GM21723 (cell line): Measurements from ENCODE around the gene KCNC1.
A peak's percentile ranks its signal among the peaks of the same experiment; 100 is the strongest.

Experiments used
- ATAC-seq: cut with Tn5 transposase; IDR thresholded peaks from one replicate; pipeline ENCODE4 v1.9.1; 2021; ENCODE audit warnings: mild to moderate bottlenecking, moderate library complexity; ENCODE audit not compliant: unreplicated experiment

The KCNC1 gene

DNA sequence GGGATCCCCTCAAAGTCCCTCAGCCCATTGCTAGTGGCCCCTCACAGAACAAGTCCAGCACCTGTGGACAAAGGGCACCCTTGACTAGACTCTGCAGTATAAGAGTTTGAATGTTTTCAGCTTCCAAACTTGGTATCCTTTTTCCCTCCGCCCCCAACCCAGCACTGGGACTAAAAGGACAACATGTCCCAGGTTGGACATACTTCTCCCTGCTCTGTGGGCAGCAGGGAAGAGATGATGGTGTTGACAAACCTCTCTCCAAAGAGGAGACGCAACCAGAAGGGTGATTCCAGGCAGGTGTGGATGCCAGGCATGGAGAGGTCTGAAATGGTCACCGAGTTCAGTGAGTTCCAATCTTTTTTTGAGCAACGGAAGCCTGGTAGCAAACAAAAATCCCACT is 19.7 kb upstream of the KCNC1 start:
- ATAC-seq = no peak

DNA sequence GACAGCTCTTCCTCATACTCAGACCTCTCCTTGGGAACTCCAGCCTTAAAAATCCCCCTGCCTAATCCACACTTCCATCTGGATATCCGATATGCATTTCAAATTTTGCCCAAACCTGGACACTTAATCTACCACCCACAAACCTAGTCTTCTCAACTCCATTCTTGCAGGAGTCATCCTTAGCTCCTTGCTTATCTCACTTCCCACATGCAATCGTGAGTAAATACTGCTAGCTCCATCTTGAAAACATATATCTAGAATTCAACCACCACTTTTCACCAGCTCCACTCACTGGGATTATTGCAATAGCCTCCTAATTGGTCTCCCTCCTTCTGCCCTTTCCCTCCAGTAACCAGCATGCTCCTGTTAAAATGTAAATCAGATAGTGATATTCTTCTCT is 17.8 kb upstream of the KCNC1 start:
- ATAC-seq = no peak

DNA sequence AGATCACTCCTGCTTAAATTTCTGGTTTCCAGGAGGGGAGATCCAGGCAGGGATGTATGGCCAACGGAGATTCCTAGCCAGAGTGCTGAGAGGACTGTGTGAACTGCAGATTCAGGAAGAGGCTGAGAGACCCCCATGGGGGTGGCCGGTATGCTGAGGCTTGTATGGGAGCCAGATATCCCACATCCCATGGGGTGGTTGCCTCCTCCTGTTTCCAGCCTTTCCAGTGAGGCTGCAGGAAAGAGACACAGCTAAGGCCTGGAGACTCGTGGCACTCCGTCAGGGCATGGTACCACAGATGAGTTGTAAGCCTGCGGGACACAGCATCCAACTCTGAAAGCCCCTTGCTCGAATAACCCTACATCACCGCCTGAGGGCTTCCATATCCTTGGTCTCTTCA is 16.6 kb upstream of the KCNC1 start:
- no peak for ATAC-seq

DNA sequence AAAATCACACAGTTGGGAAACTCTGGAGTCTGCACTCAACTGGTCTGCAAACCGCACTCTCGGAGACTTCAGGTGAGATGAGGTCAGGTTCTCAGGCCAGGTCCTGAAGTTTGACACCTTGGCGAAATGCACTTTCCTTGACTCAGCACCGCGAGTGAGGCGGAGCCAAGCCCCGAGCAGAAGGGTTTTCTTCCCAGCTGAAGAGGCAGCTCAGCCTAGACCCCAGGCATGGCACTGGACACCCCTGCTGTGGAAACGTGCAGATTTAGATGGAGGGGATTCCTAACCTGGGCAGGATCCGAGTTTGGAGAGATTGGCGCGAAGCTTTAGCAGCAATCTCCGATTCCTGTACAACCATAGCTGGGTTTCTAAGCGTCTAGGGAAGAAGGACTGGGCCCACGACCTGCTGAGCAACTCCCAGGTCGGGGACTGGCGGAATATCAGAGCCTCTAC is 16.0 kb upstream of the KCNC1 start:
- ATAC-seq = no peak

DNA sequence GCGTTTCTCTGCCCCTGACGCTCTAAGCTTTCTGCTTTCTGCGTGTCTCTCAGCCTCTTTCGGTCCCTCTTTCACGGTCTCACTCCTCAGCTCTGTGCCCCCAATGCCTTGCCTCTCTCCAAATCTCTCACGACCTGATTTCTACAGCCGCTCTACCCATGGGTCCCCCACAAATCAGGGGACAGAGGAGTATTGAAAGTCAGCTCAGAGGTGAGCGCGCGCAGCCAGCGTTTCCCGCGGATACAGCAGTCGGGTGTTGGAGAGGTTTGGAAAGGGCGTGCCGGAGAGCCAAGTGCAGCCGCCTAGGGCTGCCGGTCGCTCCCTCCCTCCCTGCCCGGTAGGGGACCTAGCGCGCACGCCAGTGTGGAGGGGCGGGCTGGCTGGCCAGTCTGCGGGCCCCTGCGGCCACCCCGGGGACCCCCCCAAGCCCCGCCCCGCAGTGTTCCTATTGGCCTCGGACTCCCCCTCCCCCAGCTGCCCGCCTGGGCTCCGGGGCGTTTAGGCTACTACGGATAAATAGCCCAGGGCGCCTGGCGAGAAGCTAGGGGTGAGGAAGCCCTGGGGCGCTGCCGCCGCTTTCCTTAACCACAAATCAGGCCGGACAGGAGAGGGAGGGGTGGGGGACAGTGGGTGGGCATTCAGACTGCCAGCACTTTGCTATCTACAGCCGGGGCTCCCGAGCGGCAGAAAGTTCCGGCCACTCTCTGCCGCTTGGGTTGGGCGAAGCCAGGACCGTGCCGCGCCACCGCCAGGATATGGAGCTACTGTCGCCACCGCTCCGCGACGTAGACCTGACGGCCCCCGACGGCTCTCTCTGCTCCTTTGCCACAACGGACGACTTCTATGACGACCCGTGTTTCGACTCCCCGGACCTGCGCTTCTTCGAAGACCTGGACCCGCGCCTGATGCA is 15.3 kb upstream of the KCNC1 start, which contains the start of gene MYOD1:
MYOD1 (plus strand) TSS at position 544 of the 910 bp plus-strand sequence; CDS start at position 756, 212 bp downstream.
- no peak for ATAC-seq

DNA sequence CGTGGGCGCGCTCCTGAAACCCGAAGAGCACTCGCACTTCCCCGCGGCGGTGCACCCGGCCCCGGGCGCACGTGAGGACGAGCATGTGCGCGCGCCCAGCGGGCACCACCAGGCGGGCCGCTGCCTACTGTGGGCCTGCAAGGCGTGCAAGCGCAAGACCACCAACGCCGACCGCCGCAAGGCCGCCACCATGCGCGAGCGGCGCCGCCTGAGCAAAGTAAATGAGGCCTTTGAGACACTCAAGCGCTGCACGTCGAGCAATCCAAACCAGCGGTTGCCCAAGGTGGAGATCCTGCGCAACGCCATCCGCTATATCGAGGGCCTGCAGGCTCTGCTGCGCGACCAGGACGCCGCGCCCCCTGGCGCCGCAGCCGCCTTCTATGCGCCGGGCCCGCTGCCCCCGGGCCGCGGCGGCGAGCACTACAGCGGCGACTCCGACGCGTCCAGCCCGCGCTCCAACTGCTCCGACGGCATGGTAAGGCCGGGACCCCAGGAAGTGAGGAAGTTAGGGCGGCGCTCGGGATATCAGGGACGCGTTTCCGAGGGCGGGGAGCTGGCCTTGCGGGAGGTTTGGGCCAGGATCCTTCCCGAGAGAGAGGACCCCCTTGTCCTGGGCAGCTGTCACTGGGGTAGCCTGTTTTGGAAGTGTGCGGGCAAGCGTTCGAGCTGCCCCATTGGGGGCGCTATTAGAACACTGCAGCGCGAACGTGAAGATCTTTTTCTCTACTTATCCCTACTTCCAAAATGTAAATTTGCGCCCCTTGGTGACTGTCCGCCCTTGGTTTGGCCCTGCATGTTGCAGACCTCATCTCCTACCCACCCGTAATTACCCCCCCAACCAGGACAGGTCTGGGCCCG is 14.4 kb upstream of the KCNC1 start:
- no peak for ATAC-seq

DNA sequence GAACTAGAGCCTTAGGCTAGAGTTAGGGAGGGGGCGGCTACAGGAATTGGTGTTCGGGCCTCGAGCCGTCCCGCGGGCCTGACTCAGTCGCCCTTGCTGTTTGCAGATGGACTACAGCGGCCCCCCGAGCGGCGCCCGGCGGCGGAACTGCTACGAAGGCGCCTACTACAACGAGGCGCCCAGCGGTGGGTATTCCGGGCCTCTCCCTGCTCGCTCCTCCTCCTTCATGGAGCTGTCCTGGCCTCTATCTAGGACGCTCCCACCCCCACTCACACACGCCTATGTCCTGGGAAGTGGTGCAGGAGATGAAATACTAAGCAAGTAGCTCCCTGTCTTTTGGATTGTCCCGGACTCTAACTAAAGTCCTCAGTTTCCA is 13.8 kb upstream of the KCNC1 start:
- no peak for ATAC-seq

DNA sequence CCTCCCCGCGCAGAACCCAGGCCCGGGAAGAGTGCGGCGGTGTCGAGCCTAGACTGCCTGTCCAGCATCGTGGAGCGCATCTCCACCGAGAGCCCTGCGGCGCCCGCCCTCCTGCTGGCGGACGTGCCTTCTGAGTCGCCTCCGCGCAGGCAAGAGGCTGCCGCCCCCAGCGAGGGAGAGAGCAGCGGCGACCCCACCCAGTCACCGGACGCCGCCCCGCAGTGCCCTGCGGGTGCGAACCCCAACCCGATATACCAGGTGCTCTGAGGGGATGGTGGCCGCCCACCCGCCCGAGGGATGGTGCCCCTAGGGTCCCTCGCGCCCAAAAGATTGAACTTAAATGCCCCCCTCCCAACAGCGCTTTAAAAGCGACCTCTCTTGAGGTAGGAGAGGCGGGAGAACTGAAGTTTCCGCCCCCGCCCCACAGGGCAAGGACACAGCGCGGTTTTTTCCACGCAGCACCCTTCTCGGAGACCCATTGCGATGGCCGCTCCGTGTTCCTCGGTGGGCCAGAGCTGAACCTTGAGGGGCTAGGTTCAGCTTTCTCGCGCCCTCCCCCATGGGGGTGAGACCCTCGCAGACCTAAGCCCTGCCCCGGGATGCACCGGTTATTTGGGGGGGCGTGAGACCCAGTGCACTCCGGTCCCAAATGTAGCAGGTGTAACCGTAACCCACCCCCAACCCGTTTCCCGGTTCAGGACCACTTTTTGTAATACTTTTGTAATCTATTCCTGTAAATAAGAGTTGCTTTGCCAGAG is 13.2 kb upstream of the KCNC1 start:
- no peak for ATAC-seq

DNA sequence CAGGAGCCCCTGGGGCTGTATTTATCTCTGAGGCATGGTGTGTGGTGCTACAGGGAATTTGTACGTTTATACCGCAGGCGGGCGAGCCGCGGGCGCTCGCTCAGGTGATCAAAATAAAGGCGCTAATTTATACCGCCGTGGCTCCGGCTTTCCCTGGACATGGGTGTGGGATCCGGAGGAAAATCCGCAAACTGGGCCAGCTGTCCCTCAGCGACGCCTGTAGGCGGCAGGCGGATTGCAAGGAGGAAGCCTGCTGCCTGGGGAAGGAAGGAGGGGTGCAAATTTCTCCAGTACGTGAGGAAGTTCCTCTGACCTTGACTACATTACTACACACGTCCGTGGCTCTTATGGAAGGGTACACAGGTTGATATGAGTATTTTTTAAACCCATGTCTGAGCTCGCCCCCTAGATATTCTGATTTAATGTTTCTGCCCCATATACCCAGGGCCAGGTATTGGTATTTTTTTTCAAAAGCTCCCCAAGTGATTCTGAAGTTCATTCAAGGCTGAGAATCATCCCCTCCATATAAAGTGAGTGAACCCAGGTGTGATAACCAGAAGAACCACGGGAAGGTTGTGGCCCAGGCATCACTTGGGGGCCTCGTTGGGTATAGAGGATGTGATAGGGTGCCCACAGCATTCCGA is 12.5 kb upstream of the KCNC1 start:
- no peak for ATAC-seq

DNA sequence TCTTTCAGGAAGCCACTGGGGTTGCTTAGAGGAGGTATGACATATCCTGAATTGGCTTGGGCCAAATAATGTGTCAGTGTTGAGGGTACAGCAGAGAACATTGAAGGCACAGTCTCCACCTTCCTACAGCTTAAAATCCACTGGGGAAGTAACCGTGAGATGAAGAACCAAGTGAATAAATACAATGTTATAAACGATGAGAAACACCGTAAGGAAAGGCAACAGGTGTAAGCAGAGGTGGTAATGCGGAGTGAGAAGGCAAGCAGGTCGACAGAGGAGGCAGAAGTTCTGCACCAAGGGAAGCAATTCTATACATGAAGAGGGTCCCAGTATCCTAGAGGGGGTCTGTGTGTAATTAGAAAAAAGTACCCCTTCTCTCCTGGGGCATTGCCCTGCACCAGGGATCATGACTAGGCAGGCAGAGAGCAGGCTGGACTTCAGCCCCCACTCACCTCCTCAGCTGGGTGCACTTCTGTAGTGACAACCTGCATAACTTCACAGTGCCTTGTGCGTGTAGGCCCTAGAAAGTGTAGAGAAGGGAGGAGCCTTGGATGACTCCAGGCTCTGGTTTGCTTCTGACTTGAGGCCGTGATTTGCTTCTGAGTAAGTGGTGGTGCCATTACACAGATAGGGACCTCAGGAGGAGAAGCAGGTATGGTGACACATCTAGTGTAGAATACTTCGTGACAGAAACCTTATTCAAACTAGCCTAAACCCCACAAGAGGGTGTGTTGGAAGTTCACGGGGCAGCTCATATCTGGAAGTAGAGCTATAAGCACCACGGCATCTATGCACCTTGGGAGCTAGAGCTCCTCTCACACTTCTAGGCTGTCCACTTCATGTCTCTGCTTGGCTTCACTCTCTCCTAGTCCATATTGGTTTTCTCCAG is 10.3 kb upstream of the KCNC1 start:
- ATAC-seq = no peak

DNA sequence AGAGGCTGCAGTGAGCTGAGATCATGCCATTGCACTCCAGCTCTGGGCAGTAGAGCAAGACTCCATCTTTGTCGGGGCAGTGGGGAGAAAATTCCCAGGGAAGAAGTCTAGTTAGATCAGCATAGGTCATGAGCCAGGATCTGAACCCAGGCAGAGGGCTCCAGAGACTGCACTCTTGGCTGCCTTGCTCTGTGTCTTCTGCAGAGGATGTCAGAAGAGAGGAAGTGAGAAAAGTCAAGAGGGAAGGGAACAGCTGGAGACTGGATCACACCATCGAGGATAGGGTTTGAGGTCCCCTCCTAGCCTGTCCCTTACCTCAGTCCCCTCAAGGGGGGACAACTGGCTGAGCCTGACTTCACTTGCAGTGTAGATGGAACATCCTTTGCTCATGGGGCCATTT is 9.4 kb upstream of the KCNC1 start:
- no peak for ATAC-seq

DNA sequence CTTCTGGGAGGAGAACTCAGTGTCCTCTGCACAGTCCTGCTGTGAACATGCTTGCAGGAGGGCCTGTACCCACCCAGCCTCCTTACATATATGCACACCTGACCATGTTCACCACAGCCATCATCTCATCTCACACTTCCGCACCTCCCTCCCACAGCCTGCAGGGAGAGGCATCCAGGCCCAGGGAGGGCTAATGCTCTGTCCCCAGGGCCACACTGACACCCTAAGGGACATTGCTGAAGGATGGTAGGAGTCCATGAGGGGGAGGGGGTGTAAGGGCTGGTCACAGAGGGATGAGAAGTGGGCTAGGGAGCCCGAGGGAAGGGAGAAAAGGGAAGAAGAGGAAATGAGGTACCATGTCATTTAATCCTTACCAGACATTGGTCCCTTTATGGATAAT is 4.4 kb upstream of the KCNC1 start:
- ATAC-seq = no peak

DNA sequence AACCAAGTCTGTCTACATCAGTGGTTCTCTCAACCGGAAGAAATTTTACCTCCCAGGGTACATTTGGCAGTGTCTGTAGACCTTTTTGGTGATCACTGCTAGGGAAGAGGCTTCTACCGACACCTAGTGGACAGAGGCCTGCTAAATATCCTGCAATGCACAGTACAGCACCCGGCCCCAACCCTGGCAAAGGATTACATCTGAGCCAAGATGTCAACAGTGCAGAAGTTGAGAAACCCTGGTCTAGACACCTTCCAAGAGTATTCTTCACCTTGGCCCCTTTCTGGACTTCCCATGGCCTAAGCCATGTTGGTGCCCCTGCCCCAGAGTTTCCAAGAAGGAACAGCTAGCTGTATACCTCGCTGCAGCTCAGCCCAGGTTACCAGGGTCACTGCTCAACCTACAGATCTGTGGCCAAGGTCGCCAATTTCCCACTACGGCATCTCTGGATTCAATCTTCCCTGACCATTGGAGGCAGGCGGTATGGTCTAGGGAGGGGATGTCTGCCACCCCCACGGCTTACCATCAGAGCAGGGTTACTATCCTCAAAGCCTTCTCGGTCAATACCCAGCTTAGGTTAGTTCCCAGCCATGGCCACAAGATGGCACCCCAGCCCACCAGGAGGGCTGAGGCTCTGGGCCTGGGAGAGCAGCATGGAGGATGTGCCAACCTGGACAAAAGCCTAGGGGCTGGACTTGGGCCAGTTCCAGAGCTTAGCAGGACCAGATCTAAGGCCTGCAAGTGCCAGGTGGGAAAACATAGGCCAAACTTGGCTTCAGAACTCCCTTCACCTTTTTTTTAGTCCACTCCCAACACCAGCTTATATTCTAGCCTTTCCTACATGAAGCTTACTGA is 3.7 kb upstream of the KCNC1 start:
- peak; percentile 84 for ATAC-seq

DNA sequence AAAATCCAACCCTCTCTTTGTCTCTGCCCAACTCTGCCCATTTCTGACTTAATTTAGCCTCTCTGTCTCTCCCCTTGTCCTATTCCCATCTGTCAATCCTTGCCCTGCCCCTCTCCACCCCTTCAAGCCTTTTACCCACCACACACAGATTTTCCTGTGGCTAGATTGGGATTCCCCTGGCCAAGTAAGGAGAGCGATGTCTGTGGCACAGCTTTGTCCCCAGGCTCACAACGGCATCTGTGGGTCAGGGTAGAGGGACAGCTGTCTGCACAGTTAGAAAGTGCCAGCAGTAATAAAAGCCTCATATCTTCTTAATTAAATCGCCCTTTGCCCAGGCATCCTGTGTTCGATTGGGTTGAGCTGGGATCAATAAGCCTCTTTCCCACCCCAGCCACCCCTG is 1.3 kb upstream of the KCNC1 start:
- no peak for ATAC-seq

DNA sequence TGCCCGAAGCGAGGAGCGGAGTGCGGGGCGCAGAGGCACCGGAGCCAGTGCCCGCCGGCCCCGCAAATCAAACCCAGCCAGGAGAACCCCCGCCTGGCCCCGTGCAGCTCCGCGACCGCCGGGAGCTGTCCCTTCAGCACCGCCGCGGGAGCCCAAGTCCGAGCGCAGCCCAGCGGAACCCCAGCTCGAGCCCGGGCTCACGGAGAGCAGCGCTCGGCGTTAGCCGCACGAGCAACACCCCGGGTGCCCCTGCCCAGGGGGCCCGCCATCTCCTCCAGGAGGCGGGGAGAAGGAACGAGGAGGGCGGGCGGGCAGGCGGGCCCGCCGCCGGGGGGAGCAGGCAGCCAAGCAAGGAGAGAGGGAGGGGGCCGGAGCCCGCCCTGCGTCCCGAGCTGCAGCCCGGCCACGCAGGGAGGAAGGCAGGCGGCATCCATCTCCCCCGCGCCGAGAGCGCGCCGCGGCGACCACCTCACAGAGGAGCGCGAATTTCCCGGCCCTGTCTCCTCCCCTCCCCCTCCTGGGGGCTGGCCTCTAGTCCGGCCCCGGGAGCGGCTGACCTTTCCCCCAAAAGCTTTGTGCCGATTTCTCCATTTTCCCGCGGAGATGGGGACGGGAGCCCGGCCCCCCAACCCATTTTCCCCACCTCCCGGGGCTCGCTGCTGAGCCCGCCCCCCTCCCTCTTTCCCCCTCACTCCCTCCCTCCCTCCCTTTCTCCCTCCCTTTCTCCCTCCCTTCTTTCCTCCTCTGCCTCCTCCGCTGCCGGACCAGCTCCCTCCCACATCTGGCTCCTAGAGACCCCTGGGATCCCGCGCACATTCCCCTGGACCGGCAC is 621 bp downstream of the KCNC1 start:
- peak; percentile 45 for ATAC-seq

DNA sequence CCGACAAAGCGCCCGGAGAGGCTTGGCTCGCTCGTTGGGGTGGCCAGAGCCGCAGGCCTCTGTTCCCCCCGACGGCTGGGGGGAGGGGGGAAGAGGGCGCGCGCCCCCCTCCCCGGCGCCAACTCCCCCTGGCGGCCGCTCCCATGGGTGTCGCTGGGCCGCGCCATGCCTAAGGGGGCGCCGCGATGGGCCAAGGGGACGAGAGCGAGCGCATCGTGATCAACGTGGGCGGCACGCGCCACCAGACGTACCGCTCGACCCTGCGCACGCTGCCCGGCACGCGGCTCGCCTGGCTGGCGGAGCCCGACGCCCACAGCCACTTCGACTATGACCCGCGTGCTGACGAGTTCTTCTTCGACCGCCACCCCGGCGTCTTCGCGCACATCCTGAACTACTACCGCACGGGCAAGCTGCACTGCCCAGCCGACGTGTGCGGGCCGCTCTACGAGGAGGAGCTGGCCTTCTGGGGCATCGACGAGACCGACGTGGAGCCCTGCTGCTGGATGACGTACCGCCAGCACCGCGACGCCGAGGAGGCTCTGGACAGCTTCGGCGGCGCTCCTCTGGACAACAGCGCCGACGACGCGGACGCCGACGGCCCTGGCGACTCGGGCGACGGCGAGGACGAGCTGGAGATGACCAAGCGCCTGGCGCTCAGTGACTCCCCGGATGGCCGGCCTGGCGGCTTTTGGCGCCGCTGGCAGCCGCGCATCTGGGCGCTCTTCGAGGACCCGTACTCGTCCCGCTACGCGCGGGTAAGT is 1.4 kb downstream of the KCNC1 start:
- no peak for ATAC-seq

DNA sequence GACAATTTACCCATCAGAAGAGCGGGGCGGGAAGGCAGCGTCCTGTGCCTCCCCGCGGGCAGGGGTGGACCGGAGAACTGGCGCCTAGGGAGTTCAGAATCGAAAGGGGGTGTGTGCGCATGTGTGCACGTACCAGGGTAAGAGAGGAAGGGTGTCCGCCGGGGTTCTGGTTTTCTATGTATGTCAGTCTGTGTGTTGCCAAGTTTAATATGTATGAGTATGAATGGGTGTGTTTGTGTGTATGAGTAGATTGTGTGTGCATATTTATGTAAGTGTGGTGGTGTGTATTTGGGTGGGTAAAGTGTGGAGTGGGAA is 2.0 kb downstream of the KCNC1 start:
- ATAC-seq = no peak
